ENCODE results near the gene GATM.
"Not testable (repeated sequence)": the region's sequence is repeated elsewhere in the genome, so short reads cannot be mapped to it uniquely, and the experiment has no call there.

DNA sequence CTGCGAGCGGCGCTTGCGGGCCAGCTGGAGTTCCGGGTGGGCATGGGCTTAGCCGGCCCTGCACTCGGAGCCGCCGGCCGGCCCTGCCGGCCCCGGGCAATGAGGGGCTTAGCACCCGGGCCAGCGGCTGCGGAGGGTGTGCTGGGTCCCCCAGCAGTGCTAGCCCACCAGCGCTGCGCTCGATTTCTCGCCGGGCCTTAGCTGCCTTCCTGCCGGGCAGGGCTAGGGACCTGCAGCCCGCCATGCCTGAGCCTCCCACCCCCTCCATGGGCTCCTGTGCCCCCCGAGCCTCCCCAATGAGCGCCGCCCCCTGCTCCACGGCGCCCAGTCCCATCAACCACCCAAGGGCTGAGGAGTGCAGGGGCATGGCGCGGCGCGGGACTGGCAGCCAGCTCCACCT is 64.2 kb downstream of the GATM start:
- TF ChIP-seq POLR2AphosphoS5, TAF1, POLR2A, SPI1, POU2F2 (IDR thresholded peaks at IDR 0.05; ENCODE audit: low read depth, low read length): not testable (repeated sequence)
